ENCODE measurements around the gene P3H3.
"Not testable (repeated sequence)": the region's sequence is repeated elsewhere in the genome, so short reads cannot be mapped to it uniquely, and the experiment has no call there.

The P3H3 gene

GRCh38 chr12:6845395-6845794, 17.2 kb downstream of the P3H3 start:
- DNase-seq, result no peak

GRCh38 chr12:6846316-6846869, 18.2 kb downstream of the P3H3 start:
- no peak for DNase-seq

GRCh38 chr12:6847676-6848075, 19.5 kb downstream of the P3H3 start:
- no peak for DNase-seq

- no peak for DNase-seq
Observed at GRCh38 chr12:6849427-6849826, 21.2 kb downstream of the P3H3 start.

GRCh38 chr12:6849976-6850560, 21.9 kb downstream of the P3H3 start:
- DNase-seq, result no peak

GRCh38 chr12:6850796-6851152, 22.6 kb downstream of the P3H3 start:
- no peak for DNase-seq

GRCh38 chr12:6851153-6851920, 23.1 kb downstream of the P3H3 start, which contains the start of gene CDCA3:
TSS of gene CDCA3 (minus strand) at chr12:6851286. CDS start at chr12:6850952, 334 bp downstream.
- DNase-seq, result peak; percentile 98

- DNase-seq, result peak; percentile 99
Observed at GRCh38 chr12:6851921-6852650, 23.9 kb downstream of the P3H3 start, which contains the start of gene USP5. TSS of gene USP5 (plus strand) at chr12:6852150. CDS start at chr12:6852180, 30 bp downstream.

- DNase-seq, result no peak
Observed at GRCh38 chr12:6852651-6853354, 24.6 kb downstream of the P3H3 start.

GRCh38 chr12:6853626-6854025, 25.4 kb downstream of the P3H3 start:
- DNase-seq, result no peak

- DNase-seq, result no peak
Observed at GRCh38 chr12:6854036-6854435, 25.8 kb downstream of the P3H3 start.

GRCh38 chr12:6855322-6855721, 27.1 kb downstream of the P3H3 start:
- no peak for DNase-seq

GRCh38 chr12:6858799-6859198, 30.6 kb downstream of the P3H3 start:
- DNase-seq, result no peak

GRCh38 chr12:6860116-6860515, 31.9 kb downstream of the P3H3 start:
- DNase-seq, result no peak

GRCh38 chr12:6860942-6861341, 32.7 kb downstream of the P3H3 start:
- no peak for DNase-seq

- no peak for DNase-seq
Observed at GRCh38 chr12:6861391-6861790, 33.2 kb downstream of the P3H3 start.

- no peak for DNase-seq
Observed at GRCh38 chr12:6863033-6863432, 34.8 kb downstream of the P3H3 start.

GRCh38 chr12:6863586-6864321, 35.5 kb downstream of the P3H3 start:
- no peak for DNase-seq

- not testable (repeated sequence) for DNase-seq
Observed at GRCh38 chr12:6865307-6865706, 37.1 kb downstream of the P3H3 start.

GRCh38 chr12:6866163-6866919, 38.1 kb downstream of the P3H3 start:
- DNase-seq, result no peak

GRCh38 chr12:6866920-6867412, 38.8 kb downstream of the P3H3 start:
- no peak for DNase-seq

All from NCI-H1092 (cell line).